ENCODE results near the gene LIAS.

Gene LIAS

GRCh38 chr4:39484582-39485272 is 25.9 kb downstream of the LIAS start:
- H3K4me3 ChIP-seq (ENCODE audit: low read depth, low read length) = no peak overlapping the region
- no peak for DNase-seq (ENCODE audit: low read depth)
- TF ChIP-seq CTCF (conservative IDR thresholded peaks at IDR 0.05; ENCODE audit: low read depth, low read length) = no peak

GRCh38 chr4:39486221-39486804 is 27.5 kb downstream of the LIAS start:
- H3K4me3 ChIP-seq (ENCODE audit: low read depth, low read length) = no peak overlapping the region
- no peak for TF ChIP-seq CTCF (conservative IDR thresholded peaks at IDR 0.05; ENCODE audit: low read depth, low read length)
- DNase-seq (ENCODE audit: low read depth) = no peak

- H3K4me3 ChIP-seq (ENCODE audit: low read depth, low read length) = no peak overlapping the region
- no peak for TF ChIP-seq CTCF (conservative IDR thresholded peaks at IDR 0.05; ENCODE audit: low read depth, low read length)
- DNase-seq (ENCODE audit: low read depth) = no peak
Measured at GRCh38 chr4:39490322-39490721, 31.5 kb downstream of the LIAS start.

- H3K4me3 ChIP-seq (ENCODE audit: low read depth, low read length) = no peak overlapping the region
- no peak for DNase-seq (ENCODE audit: low read depth)
- TF ChIP-seq CTCF (conservative IDR thresholded peaks at IDR 0.05; ENCODE audit: low read depth, low read length) = no peak
Measured at GRCh38 chr4:39494354-39494753, 35.5 kb downstream of the LIAS start.

GRCh38 chr4:39495446-39496213 is 36.8 kb downstream of the LIAS start:
- H3K4me3 ChIP-seq (ENCODE audit: low read depth, low read length) = no peak overlapping the region
- no peak for TF ChIP-seq CTCF (conservative IDR thresholded peaks at IDR 0.05; ENCODE audit: low read depth, low read length)
- DNase-seq (ENCODE audit: low read depth) = no peak

- peak; percentile 17 for DNase-seq (ENCODE audit: low read depth)
- TF ChIP-seq CTCF (conservative IDR thresholded peaks at IDR 0.05; ENCODE audit: low read depth, low read length) = no peak
- no peak overlapping the region for H3K4me3 ChIP-seq (ENCODE audit: low read depth, low read length)
Measured at GRCh38 chr4:39497909-39498726, 39.3 kb downstream of the LIAS start.
